MCF 10A (cell line): ENCODE results near the gene CLSTN2. TPM values are rescaled to one million over a fixed set of nuclear protein-coding genes. Genes with fewer than 3 reads are reported as not detected.

Experiments used
- BruUV-seq: library from RNA; stranded (reverse); fragments of 400-500 nt; replicated peaks from 2 replicates; lab custom pipeline; 2021; lab: Mats Ljungman, UMichigan
- CTCF ChIA-PET: fragments of 300-600 bp; sonication (Branson Sonifier 250); formaldehyde crosslinking; extraction: SDS; loops from one replicate; lab custom pipeline; 2021; ENCODE audit warnings: antibody characterized with exemption, inconsistent platforms; lab: Yijun Ruan, JAX
- POLR2A ChIA-PET: fragments of 300-600, 350-650 bp; sonication (Branson Sonifier 250); formaldehyde crosslinking; extraction: SDS; loops from one replicate; lab custom pipeline; 2020; ENCODE audit warnings: antibody characterized with exemption, inconsistent platforms; lab: Yijun Ruan, JAX
- DNase-seq: peaks from one replicate; pipeline ENCODE4 v3.0.0-alpha.2; 2018; ENCODE audit not compliant: unreplicated experiment
- H3K27ac Mint-ChIP-seq: one replicate; pipeline ENCODE4 v1.8.0; 2022; ENCODE audit warnings: mild to moderate bottlenecking, low read depth, mixed read lengths; ENCODE audit not compliant: unreplicated experiment
- H3K27me3 Mint-ChIP-seq: one replicate; pipeline ENCODE4 v1.8.0; 2022; ENCODE audit warnings: mixed read lengths; ENCODE audit not compliant: insufficient read depth, unreplicated experiment
- H3K36me3 Mint-ChIP-seq: one replicate; pipeline ENCODE4 v1.8.0; 2022; ENCODE audit warnings: mild to moderate bottlenecking, moderate library complexity, mixed read lengths; ENCODE audit not compliant: insufficient read depth, unreplicated experiment
- H3K4me1 Mint-ChIP-seq: one replicate; pipeline ENCODE4 v1.8.0; 2022; ENCODE audit warnings: mixed read lengths; ENCODE audit not compliant: insufficient read depth, unreplicated experiment
- H3K4me3 Mint-ChIP-seq: one replicate; pipeline ENCODE4 v1.8.0; 2022; ENCODE audit warnings: mild to moderate bottlenecking, moderate library complexity, mixed read lengths; ENCODE audit not compliant: unreplicated experiment
- H3K9me3 Mint-ChIP-seq: one replicate; pipeline ENCODE4 v1.8.0; 2022; ENCODE audit warnings: mixed read lengths; ENCODE audit not compliant: unreplicated experiment
- CTCF ChIP-seq: fragments of 200-600 bp; IDR thresholded peaks from one replicate; pipeline ENCODE4 v1.8.0; 2022; ENCODE audit warnings: antibody characterized with exemption, mild to moderate bottlenecking; ENCODE audit not compliant: unreplicated experiment
- intact Hi-C: fragments of 100-400 bp; cut with micrococcal nuclease; formaldehyde crosslinking; loops from 2 replicates; pipeline ENCODE4 v1.14.1; 2022
- total RNA-seq: library from RNA; stranded (reverse); gene quantifications from 2 replicates; pipeline ENCODE4 v1.2.3, GENCODE V29; 2022

CLSTN2 gene
- total RNA-seq, 1 experiment from 2014 or later, result not detected

- POLR2A ChIA-PET, result no interaction called here
- no TSS peak for BruUV-seq
- TF ChIP-seq CTCF, result no peak
- peaks cover 12% of the 10 kb centered on the region for H3K27me3 Mint-ChIP-seq
- CTCF ChIA-PET, result interaction anchor here (1.4 kb wide), 1 partner anchor 27 kb away, joined by 3 read pairs; no protein-coding TSS in a partner anchor
- no peaks in the 10 kb centered on the region for H3K9me3 Mint-ChIP-seq
- peaks cover 15% of the 10 kb centered on the region for H3K4me1 Mint-ChIP-seq
- intact Hi-C loops, result no loop called here
- H3K36me3 Mint-ChIP-seq, result no peaks in the 10 kb centered on the region
- no peak overlapping the region for H3K4me3 Mint-ChIP-seq
- no peak for DNase-seq
- no peak overlapping the region for H3K27ac Mint-ChIP-seq
These were observed 492.8 kb downstream of the CLSTN2 start for GRCh38 chr3:140427786-140428185.

- no peak overlapping the region for H3K4me3 Mint-ChIP-seq
- BruUV-seq, result no TSS peak
- peaks cover 13% of the 10 kb centered on the region for H3K4me1 Mint-ChIP-seq
- no peaks in the 10 kb centered on the region for H3K9me3 Mint-ChIP-seq
- no peaks in the 10 kb centered on the region for H3K36me3 Mint-ChIP-seq
- CTCF ChIA-PET, result interaction anchor here (0.6 to 1.4 kb wide), 2 partner anchors 26 to 222 kb away, joined by 3 to 4 read pairs; no protein-coding TSS in a partner anchor
- no peak overlapping the region for H3K27ac Mint-ChIP-seq
- POLR2A ChIA-PET, result no interaction called here
- intact Hi-C loops, result no loop called here
- H3K27me3 Mint-ChIP-seq, result peaks cover 12% of the 10 kb centered on the region
- no peak for TF ChIP-seq CTCF
- no peak for DNase-seq
These were observed 493.4 kb downstream of the CLSTN2 start for GRCh38 chr3:140428380-140428779.

GRCh38 chr3:140429791-140430190 is 494.8 kb downstream of the CLSTN2 start:
- Mint-ChIP-seq H3K27me3 (peaks cover 12% of the 10 kb centered on the region), H3K27ac (no peak overlapping the region), H3K9me3 (no peaks in the 10 kb centered on the region), H3K36me3 (no peaks in the 10 kb centered on the region), H3K4me3 (no peak overlapping the region), H3K4me1 (no peaks in the 10 kb centered on the region)
- intact Hi-C loops, result no loop called here
- no peak for DNase-seq
- TF ChIP-seq CTCF, result no peak
- ChIA-PET POLR2A (no interaction called here), CTCF (interaction anchor here (0.6 kb wide), 1 partner anchor 12 kb away, joined by 5 read pairs; no protein-coding TSS in a partner anchor)
- BruUV-seq, result no TSS peak

GRCh38 chr3:140430494-140430893 is 495.5 kb downstream of the CLSTN2 start:
- ChIA-PET CTCF (interaction anchor here (0.6 to 1.0 kb wide), 2 partner anchors 11 to 15 kb away, joined by 3 to 5 read pairs; no protein-coding TSS in a partner anchor), POLR2A (no interaction called here)
- no peak for TF ChIP-seq CTCF
- no peak for DNase-seq
- no peaks in the 10 kb centered on the region for H3K9me3 Mint-ChIP-seq
- peaks cover 12% of the 10 kb centered on the region for H3K27me3 Mint-ChIP-seq
- no peaks in the 10 kb centered on the region for H3K4me1 Mint-ChIP-seq
- BruUV-seq, result no TSS peak
- no peaks in the 10 kb centered on the region for H3K36me3 Mint-ChIP-seq
- no peak overlapping the region for H3K27ac Mint-ChIP-seq
- H3K4me3 Mint-ChIP-seq, result no peak overlapping the region
- intact Hi-C loops, result no loop called here
